Activated CD4-positive, alpha-beta memory T cell treated with anti-CD3 and anti-CD28 coated beads, Interleukin-2, amount 10 ng/mL, durations not matched to agents 7 days and 5 days (primary cell): ENCODE data around the gene NKAPD1. TPM values are rescaled to one million over a fixed set of nuclear protein-coding genes. Genes with fewer than 3 reads are reported as not detected.
"Not testable (repeated sequence)": the region's sequence is repeated elsewhere in the genome, so short reads cannot be mapped to it uniquely, and the experiment has no call there.

Source experiments
- CTCF ChIA-PET: fragments of 350-600 bp; sonication (Branson Sonifier 250); formaldehyde crosslinking; loops from one replicate; lab custom pipeline; 2021; ENCODE audit warnings: antibody characterized with exemption, inconsistent platforms; lab: Charles Lee
- POLR2A ChIA-PET: fragments of 350-600 bp; sonication (Branson Sonifier 250); formaldehyde crosslinking; loops from one replicate; lab custom pipeline; 2021; ENCODE audit warnings: antibody characterized with exemption; lab: Charles Lee
- DNase-seq: peaks from one replicate; pipeline ENCODE4 v3.0.0-alpha.2; 2020
- H3K27ac Mint-ChIP-seq: one replicate; pipeline ENCODE4 v1.8.0; 2021; ENCODE audit warnings: mild to moderate bottlenecking, mixed read lengths
- H3K27me3 Mint-ChIP-seq: one replicate; pipeline ENCODE4 v1.8.0; 2021; ENCODE audit warnings: mixed read lengths
- H3K36me3 Mint-ChIP-seq: one replicate; pipeline ENCODE4 v1.8.0; 2021; ENCODE audit warnings: low read depth, mixed read lengths
- H3K4me1 Mint-ChIP-seq: one replicate; pipeline ENCODE4 v1.8.0; 2021; ENCODE audit warnings: mixed read lengths
- H3K4me3 Mint-ChIP-seq: one replicate; pipeline ENCODE4 v1.8.0; 2021; ENCODE audit warnings: mild to moderate bottlenecking, mixed read lengths
- H3K9me3 Mint-ChIP-seq: one replicate; pipeline ENCODE4 v1.8.0; 2021; ENCODE audit warnings: mixed read lengths
- total RNA-seq, 2 experiments: library from RNA; stranded (reverse); gene quantifications; one replicate each; pipeline ENCODE4 v1.2.3, GENCODE V29; 2021

NKAPD1 gene, protein sequence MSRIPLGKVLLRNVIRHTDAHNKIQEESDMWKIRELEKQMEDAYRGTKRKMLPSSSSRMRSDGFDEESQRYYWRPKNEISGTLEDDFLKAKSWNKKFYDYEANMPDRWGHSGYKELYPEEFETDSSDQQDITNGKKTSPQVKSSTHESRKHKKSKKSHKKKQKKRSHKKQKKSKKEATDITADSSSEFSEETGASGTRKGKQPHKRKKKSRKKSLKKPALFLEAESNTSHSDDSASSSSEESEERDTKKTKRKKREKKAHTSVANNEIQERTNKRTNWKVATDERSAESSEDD
- total RNA-seq: 10 to 100 TPM; 21.2 to 23.9 TPM

DNA sequence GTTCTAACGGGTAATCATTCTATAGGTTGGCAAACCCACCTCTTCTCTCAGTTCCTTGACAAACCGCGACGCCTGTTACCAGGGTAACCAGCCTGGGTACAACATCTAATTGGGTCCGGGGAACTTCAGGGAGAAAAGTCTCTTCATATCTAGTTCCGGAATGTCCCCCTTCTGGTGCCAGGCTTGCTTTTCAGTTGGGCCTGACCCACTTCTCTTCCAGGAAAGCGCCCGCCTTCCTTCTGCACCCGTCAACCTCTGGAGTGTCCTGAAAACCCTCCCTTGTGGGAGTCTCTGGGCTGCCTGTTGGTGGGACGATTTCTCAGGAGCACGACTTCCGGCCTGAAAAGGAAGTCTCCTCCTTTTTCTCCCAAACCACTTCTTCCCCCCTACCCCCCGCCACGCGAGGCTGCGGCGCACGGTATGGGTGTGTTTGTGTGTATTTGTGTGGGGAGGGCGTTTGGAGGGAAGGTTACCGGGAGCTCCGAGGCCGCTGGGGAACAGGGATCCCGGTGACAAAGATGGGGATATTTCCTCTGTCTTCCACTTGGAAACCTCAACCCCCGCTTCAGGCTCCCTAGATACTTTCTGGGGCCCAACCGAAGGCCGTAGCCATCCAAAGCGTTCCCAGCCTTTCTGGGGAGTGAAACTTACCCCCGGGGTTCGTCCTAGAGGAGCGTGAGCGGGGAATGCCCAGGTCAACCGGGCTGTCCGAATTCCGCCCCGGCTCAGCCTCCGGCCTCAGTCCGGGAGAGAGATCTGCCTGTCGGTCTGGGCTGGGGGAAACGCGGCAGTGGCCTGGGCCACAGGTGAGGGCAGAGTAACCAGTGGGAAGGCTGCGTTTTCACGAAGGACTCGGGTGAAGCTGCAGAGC, at the start of gene NKAPD1, which contains the start of gene PIH1D2:
NKAPD1 (plus strand) TSS at position 359 of the 871 bp plus-strand sequence. CDS start 1,276 bp downstream, outside the sequence.
PIH1D2 (minus strand) TSS at position 77 of the 871 bp plus-strand sequence. CDS start 843 bp downstream, outside the sequence.
- Mint-ChIP-seq H3K4me3 (peak within 1 kb of the TSS; percentile 90), H3K36me3 (peaks cover 23% of the 10 kb centered on the region), H3K4me1 (peaks cover 31% of the 10 kb centered on the region), H3K27me3 (peaks cover 15% of the 10 kb centered on the region), H3K27ac (peak within 1 kb of the TSS; percentile 83), H3K9me3 (no peaks in the 10 kb centered on the region)
- ChIA-PET POLR2A (interaction anchor here (1.0 to 5.2 kb wide), 6 partner anchors 9 to 196 kb away, joined by 3 to 30 read pairs (median 4); partner anchors contain the start of genes SDHD and TIMM8B), CTCF (interaction anchor here (1.2 to 1.3 kb wide), 3 partner anchors 9 to 203 kb away, joined by 3 to 8 read pairs (median 3); partner anchors contain the start of gene ALG9)
- DNase-seq: peak; percentile 83

DNA sequence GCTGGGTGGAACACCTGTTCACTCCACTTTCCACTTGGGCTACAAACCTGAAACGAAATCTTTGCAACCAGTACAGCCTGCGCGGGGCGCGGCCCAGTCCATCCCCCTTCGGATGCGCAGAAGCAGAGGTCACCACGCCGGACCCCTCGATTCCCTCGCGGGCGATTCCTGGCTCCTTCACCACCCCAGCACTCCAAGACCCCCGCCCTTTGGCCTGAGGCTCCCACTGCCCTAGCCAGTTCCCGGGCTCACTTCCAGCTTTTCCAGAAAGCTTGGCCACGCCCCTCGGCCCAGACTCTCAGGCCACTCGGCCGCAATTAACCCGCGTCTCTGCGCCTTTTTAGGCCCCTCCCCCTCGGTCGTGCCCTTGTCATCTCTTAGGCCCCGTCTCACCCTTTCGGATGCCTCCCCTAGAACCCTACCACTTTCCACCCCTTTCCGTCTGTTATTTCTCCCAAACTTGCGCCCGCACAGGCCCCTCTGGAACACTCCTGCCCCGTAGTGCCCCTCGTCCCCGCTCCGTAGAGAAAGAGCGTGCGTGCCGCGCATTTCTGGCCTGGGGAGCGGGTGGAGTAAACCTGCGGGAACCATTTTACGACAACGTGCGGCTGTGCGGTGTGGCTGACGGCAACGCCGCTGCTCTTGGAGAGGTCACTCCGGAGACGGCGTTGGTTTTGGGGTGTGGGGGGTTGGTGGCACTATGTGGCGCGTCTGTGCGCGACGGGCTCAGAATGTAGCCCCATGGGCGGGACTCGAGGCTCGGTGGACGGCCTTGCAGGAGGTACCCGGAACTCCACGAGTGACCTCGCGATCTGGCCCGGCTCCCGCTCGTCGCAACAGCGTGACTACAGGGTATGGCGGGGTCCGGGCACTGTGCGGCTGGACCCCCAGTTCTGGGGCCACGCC, 49.1 kb upstream of the NKAPD1 start, which contains the start of gene DLAT:
DLAT (plus strand) TSS at position 636 of the 906 bp plus-strand sequence; CDS start at position 701, 65 bp downstream.
- Mint-ChIP-seq H3K4me1 (peaks cover 27% of the 10 kb centered on the region), H3K36me3 (peaks cover 33% of the 10 kb centered on the region), H3K27me3 (no peaks in the 10 kb centered on the region), H3K9me3 (no peaks in the 10 kb centered on the region), H3K27ac (peak within 1 kb of the TSS; percentile 95), H3K4me3 (peak within 1 kb of the TSS; percentile 97)
- ChIA-PET CTCF (no interaction called here), POLR2A (interaction anchor here (0.9 to 1.4 kb wide), 9 partner anchors 32 to 98 kb away, joined by 3 to 6 read pairs (median 4); partner anchors contain the start of genes NKAPD1, SDHD and TIMM8B)
- peak; percentile 89 for DNase-seq

DNA sequence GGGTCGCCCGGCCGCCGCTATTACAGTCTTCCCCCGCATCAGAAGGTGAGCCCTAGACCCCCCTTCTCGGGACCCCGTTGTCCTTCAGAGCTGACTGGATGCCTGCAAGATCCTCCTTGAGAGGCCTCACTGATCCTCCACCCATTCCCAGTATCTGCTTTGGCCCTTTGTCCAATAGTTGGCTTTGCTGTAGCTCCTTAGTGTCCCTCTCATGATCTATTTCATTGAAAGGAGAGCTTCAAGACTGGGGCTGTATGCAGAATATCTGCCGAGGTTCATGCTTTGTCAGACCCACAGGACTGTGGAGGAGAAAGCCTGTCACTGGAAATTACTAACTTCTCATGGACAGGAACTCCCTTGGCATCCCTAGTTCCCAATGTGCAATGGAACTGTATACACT, 48.4 kb upstream of the NKAPD1 start:
- DNase-seq: no peak
- Mint-ChIP-seq H3K9me3 (no peaks in the 10 kb centered on the region), H3K27ac (peak overlapping the region; percentile 95), H3K4me3 (peak overlapping the region; percentile 97), H3K4me1 (peaks cover 27% of the 10 kb centered on the region), H3K36me3 (peaks cover 35% of the 10 kb centered on the region), H3K27me3 (no peaks in the 10 kb centered on the region)
- ChIA-PET POLR2A (interaction anchor here (0.7 to 1.1 kb wide), 4 partner anchors 49 to 99 kb away, joined by 3 to 6 read pairs (median 4); partner anchors contain the start of genes NKAPD1, SDHD and TIMM8B), CTCF (no interaction called here)

DNA sequence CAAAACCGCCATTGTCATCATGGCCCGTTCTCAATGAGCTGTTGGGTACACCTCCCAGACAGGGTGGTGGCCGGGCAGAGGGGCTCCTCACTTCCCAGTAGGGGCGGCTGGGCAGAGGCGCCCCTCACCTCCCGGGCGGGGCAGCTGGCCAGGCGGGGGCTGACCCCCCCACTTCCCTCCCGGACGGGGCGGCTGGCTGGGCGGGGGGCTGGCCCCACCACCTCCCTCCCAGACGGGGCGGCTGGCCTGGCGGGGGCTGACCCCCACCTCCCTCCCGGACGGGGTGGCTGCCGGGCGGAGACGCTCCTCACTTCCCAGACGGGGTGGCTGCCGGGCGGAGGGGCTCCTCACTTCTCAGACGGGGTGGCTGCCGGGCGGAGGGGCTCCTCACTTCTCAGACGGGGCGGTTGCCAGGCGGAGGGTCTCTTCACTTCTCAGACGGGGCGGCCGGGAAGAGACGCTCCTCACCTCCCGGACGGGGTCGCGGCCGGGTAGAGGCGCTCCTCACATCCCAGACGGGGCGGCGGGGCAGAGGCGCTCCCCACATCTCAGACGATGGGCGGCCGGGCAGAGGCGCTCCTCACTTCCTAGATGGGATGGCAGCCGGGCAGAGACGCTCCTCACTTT, 47.2 kb upstream of the NKAPD1 start:
- H3K4me1 Mint-ChIP-seq: peaks cover 27% of the 10 kb centered on the region
- POLR2A ChIA-PET, H3K4me3 Mint-ChIP-seq, H3K27me3 Mint-ChIP-seq, CTCF ChIA-PET, H3K9me3 Mint-ChIP-seq, H3K27ac Mint-ChIP-seq, DNase-seq: not testable (repeated sequence)
- H3K36me3 Mint-ChIP-seq: peaks cover 38% of the 10 kb centered on the region

DNA sequence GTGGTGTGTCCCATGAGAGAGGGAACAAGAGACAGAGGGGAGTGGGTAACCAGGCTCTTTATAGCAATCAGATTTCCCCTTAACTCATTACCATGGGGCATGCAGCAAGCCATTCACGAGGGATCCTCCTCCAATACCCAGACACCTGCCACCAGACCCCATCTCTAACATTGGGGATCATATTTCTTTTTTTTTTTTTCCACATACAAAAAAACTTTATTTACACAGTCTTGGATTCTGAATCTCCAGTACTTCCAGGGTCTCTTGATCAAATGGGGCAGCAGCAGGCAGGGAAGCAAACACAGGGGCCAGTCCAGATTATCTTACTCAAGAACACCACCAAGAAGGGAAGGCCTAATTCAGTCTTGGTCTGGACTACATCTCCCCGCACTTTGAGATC, 44.6 kb upstream of the NKAPD1 start:
- Mint-ChIP-seq H3K27me3 (no peaks in the 10 kb centered on the region), H3K27ac (no peak overlapping the region), H3K36me3 (peaks cover 52% of the 10 kb centered on the region), H3K9me3 (no peaks in the 10 kb centered on the region), H3K4me1 (peaks cover 13% of the 10 kb centered on the region), H3K4me3 (no peak overlapping the region)
- CTCF ChIA-PET: no interaction called here
- POLR2A ChIA-PET: no interaction called here
- DNase-seq: no peak

DNA sequence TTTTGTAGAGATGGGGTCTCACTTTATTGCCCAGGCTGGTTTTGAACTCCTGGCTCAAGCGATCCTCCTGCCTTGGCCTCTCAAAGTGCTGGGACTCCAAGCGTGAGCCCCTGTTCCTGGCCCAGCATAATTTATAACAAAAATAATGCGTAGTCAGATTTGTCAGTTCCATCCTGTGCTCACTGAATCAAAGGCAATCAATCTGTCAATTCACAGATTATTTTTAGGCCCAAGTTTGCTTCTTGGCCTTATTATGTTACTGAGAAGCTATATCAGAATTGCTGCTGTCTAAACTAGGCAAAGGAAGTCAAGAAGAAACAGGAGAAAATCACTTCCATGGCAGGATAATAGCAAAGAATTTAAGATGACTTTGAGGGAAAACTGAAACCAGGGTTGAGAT, 40.2 kb upstream of the NKAPD1 start:
- peaks cover 47% of the 10 kb centered on the region for H3K36me3 Mint-ChIP-seq
- CTCF ChIA-PET: interaction anchor here (1.5 kb wide), 1 partner anchor 102 kb away, joined by 3 read pairs; no protein-coding TSS in a partner anchor
- no peaks in the 10 kb centered on the region for H3K9me3 Mint-ChIP-seq
- POLR2A ChIA-PET: no interaction called here
- no peak overlapping the region for H3K4me3 Mint-ChIP-seq
- DNase-seq: no peak
- no peak overlapping the region for H3K27ac Mint-ChIP-seq
- H3K4me1 Mint-ChIP-seq: peaks cover 3% of the 10 kb centered on the region
- no peaks in the 10 kb centered on the region for H3K27me3 Mint-ChIP-seq

DNA sequence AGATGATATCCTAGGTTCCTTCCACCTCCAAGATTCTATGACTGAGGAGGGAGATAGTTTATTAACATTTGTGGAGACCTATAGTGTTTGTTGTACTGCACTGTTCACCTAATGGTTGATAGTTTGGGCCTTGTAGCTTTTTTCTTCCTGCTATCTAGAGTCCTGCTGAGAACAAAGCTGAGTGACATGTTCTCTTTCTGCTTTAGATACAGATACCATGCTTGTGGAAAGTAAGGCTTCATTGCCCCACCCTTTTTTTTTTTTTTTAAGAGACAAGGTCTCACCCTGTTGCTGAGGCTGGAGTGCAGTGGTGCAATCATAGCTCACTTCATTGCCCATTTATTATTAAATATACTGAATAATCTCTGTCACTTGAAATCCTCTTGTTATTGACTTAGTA, 36.6 kb upstream of the NKAPD1 start:
- CTCF ChIA-PET: no interaction called here
- Mint-ChIP-seq H3K4me1 (peaks cover 12% of the 10 kb centered on the region), H3K4me3 (no peak overlapping the region), H3K9me3 (no peaks in the 10 kb centered on the region), H3K36me3 (peaks cover 40% of the 10 kb centered on the region), H3K27me3 (no peaks in the 10 kb centered on the region), H3K27ac (no peak overlapping the region)
- POLR2A ChIA-PET: interaction anchor here (0.6 kb wide), 1 partner anchor 9 kb away, joined by 3 read pairs; no protein-coding TSS in a partner anchor
- DNase-seq: no peak

DNA sequence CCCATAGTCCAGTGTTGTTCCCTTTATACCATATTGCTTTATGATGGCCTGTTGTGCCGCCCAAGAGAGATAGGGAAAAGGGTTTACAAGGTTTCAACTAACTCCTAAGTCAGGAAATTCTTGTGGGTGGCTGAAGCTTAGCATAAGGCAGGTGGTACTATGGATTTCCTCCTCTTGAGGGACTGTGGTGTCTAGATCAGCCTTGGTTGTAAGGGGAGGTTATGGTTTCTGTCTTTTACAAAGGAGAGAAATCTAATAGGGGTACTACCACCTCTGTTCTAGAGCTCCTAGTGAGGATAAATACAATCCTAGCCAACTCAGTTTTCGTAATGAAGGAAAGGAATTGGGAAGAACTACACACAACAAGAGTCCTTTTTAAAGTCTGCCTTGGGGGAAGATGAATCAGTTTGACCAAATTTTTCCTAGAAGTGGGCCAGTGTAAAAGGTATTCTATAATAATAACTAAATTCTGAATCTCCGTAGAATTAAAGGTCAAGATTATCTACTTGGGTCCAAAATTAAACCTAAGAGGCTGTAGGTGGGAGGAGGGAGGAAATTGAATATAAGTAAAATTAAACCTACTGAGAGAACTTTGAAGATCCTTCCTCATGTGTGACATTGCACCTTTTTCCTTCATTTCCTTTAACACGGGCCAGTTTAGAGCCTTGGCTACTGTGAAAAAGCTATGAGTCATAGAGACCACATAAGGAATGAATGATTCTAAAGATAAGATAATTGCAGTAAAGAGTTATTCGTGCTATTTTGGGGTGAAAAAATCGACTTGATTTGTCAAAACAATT, 31.7 kb upstream of the NKAPD1 start:
- H3K4me1 Mint-ChIP-seq: peaks cover 11% of the 10 kb centered on the region
- no peaks in the 10 kb centered on the region for H3K9me3 Mint-ChIP-seq
- H3K27ac Mint-ChIP-seq: no peak overlapping the region
- no peaks in the 10 kb centered on the region for H3K27me3 Mint-ChIP-seq
- no peak for DNase-seq
- CTCF ChIA-PET: interaction anchor here (1.2 kb wide), 1 partner anchor 70 kb away, joined by 3 read pairs; no protein-coding TSS in a partner anchor
- POLR2A ChIA-PET: interaction anchor here (0.7 kb wide), 1 partner anchor 27 kb away, joined by 3 read pairs; no protein-coding TSS in a partner anchor
- H3K4me3 Mint-ChIP-seq: no peak overlapping the region
- H3K36me3 Mint-ChIP-seq: peaks cover 50% of the 10 kb centered on the region

DNA sequence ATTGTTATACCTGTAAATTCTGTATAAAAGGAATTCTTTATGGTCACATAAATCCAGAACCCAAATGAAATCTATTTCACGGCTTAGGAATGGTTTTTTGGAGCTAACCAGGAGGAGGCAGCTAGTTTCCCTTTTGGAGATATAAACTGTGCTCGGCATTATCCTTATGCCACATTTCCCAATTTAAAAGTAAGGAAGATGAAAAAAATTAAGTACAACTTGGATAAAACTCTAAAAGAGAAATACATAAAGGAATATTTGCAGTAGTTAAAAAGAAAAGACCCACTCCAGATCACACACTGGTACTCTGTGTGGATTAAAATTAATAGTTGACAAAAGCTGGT, 31.2 kb upstream of the NKAPD1 start:
- Mint-ChIP-seq H3K4me3 (no peak overlapping the region), H3K27ac (no peak overlapping the region), H3K4me1 (peaks cover 11% of the 10 kb centered on the region), H3K9me3 (no peaks in the 10 kb centered on the region), H3K27me3 (no peaks in the 10 kb centered on the region), H3K36me3 (peaks cover 51% of the 10 kb centered on the region)
- POLR2A ChIA-PET: interaction anchor here (0.7 kb wide), 1 partner anchor 26 kb away, joined by 3 read pairs; no protein-coding TSS in a partner anchor
- no peak for DNase-seq
- CTCF ChIA-PET: interaction anchor here (1.2 kb wide), 1 partner anchor 70 kb away, joined by 3 read pairs; no protein-coding TSS in a partner anchor

DNA sequence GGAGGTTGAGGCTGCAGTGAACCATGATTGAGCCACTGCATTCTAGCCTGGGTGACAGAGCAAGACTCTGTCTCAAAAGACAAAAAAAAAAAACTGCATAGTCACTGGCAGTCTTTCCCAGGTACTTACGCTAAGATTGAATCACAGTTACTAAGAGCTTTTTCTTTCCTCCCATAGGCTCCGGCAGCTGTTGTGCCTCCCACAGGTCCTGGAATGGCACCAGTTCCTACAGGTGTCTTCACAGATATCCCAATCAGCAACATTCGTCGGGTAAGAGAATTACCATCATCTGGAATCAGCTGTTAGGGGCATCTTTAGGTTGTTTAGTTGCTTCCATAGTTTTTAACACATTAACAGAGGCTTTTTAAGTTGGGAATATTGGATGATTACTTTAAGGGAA, 29.1 kb upstream of the NKAPD1 start:
- H3K36me3 Mint-ChIP-seq: peaks cover 54% of the 10 kb centered on the region
- H3K9me3 Mint-ChIP-seq: no peaks in the 10 kb centered on the region
- POLR2A ChIA-PET: no interaction called here
- H3K27ac Mint-ChIP-seq: no peak overlapping the region
- H3K4me3 Mint-ChIP-seq: no peak overlapping the region
- no peaks in the 10 kb centered on the region for H3K27me3 Mint-ChIP-seq
- H3K4me1 Mint-ChIP-seq: peaks cover 19% of the 10 kb centered on the region
- CTCF ChIA-PET: no interaction called here
- DNase-seq: no peak

DNA sequence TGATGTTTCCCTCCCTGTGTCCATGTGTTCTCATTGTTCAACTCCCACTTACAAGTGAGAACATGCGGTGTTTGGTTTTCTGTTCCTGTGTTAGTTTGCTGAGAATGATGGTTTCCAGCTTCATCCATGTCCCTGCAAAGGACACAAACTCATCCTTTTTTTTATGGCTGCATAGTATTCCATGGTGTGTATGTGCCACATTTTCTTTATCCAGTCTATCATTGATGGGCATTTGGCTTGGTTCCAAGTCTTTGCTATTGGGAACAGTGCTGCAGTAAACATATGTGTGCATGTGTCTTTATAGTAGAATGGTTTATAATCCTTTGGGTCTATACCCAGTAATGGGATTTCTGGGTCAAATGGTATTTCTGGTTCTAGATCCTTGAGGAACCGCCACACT, 27.5 kb upstream of the NKAPD1 start:
- CTCF ChIA-PET: not testable (repeated sequence)

More for the DNA sequence above, 27.5 kb upstream of the NKAPD1 start:
- H3K27me3 Mint-ChIP-seq, H3K27ac Mint-ChIP-seq, H3K9me3 Mint-ChIP-seq, H3K4me3 Mint-ChIP-seq, DNase-seq, POLR2A ChIA-PET: not testable (repeated sequence)
- peaks cover 16% of the 10 kb centered on the region for H3K4me1 Mint-ChIP-seq
- H3K36me3 Mint-ChIP-seq: peaks cover 62% of the 10 kb centered on the region
